ENCODE results near the gene KLHL29.

GRCh38 chr2:23537991-23538390, 153.0 kb downstream of the KLHL29 start:
- TF ChIP-seq CTCF (conservative IDR thresholded peaks at IDR 0.05; ENCODE audit: low read depth, low read length) = no peak
- TF ChIP-seq EZH2 (IDR thresholded peaks at IDR 0.05; ENCODE audit: low read length, unreplicated experiment) = no peak
- TF ChIP-seq EZH2phosphoT487 (IDR thresholded peaks at IDR 0.05; ENCODE audit: borderline replicate concordance, low read length) = no peak
